GM18519 (cell line): ENCODE data around the gene BCKDHB.
A peak's percentile ranks its signal among the peaks of the same experiment; 100 is the strongest.
"Not testable (repeated sequence)": the region's sequence is repeated elsewhere in the genome, so short reads cannot be mapped to it uniquely, and the experiment has no call there.

Source experiments
- ATAC-seq: cut with Tn5 transposase; IDR thresholded peaks from one replicate; pipeline ENCODE4 v1.9.1; 2021; ENCODE audit warnings: mild to moderate bottlenecking, moderate library complexity; ENCODE audit not compliant: unreplicated experiment, low FRiP score

Gene BCKDHB

GRCh38 chr6:80106418-80107235 is at the start of gene BCKDHB:
BCKDHB (plus strand) TSS chr6:80106671; CDS start chr6:80106694, 23 bp downstream.
- peak; percentile 97 for ATAC-seq

DNA sequence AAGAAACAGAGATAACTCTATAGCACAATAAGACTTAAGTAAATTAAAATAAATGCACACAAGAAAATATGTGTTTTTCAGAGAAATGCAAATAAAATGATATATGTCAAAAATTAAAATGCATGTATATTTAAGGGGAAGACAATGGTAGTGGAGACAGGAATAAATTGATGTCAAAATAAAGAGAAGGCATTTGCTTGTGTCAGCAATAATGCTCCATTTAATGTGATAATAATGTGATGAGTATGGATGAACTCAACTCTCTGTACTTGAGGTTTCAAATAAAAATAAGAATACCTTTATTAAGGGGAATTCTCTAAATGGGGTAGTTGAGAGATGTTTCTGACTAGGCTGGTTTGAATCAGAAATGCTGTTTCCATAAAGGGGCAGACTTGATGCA is 45.7 kb upstream of the BCKDHB start:
- ATAC-seq = no peak

- not testable (repeated sequence) for ATAC-seq
Observed at GRCh38 chr6:80068146-80068545, 38.3 kb upstream of the BCKDHB start.

GRCh38 chr6:80070431-80070830 is 36.0 kb upstream of the BCKDHB start:
- not testable (repeated sequence) for ATAC-seq

- ATAC-seq = no peak
Observed at GRCh38 chr6:80077067-80077466, 29.4 kb upstream of the BCKDHB start.

DNA sequence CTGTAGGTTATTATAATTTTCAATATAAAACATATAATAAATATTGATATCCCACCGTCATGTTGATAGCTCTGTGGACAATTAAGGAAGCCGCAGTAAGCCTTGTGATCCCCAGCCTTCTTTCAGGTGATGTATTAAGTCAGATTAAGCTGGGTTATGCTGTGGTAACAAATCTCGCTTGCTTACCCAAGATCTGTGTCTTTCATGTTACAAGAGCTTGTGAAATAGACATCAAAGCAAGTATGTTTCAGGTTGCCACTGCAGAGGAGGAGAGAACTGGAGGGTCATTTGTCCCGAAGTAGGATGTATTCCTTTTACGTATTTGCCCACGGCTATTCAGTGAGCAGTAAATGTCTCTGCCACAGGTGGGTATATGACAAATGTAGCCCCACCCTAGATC is 17.8 kb upstream of the BCKDHB start:
- ATAC-seq = no peak

DNA sequence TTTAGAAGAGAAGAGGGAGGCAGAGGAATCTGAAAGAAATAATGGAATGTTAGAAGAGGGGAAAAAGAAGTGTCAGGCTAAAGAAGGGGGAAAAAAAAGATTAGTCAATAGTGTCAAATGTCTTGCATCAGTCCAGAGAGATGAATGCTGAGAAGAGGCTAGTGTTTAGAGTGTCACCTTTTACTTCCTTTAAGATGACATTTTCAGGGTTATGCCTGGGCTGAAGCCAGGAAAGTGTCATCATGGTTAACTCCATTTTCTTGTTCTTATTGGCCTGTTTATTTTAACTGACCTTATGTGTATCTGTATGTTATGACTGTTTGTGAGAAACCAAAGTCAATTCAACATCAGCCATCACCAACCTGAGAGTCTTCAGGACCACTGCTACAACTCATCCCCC is 15.0 kb upstream of the BCKDHB start:
- ATAC-seq = no peak

GRCh38 chr6:80094017-80094416 is 12.5 kb upstream of the BCKDHB start:
- no peak for ATAC-seq

GRCh38 chr6:80095600-80095999 is 10.9 kb upstream of the BCKDHB start:
- no peak for ATAC-seq

DNA sequence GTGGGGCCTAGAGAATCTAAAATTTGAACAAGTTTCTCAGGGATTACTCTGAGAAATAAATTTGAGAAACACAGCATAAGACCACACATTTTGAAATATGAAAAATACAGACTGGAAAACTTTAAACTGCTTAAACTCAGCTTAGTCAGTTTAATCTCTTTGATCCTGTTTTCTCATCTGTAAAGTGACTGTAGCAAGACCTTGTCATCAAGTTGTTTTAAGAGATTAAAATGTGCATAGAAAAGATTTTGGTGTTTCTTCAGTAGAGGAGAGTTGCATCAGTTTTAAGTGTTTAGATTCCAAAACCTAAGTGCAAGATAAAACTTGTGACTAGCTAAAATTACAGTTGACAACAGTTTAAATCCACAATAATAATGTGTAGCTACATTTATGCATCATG is 8.1 kb upstream of the BCKDHB start:
- ATAC-seq = no peak

DNA sequence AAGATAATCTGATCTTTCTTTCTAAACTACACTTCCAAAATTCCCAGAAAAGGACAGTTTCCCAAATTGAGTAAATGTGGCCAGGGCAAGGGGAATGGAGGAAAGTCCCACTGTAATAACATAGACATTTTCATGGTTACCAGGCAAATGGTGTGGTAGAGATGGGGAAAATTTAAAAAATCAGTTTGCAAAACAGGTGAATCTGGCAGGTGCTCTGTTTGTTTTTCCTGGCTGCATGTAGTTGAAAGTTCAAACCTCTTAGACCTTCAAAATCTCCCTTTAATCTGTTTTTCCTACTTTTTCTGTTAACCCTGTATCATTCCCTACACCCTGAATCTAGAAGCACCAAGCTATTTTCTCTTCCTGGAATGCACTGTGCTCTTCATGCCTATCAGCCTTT is 2.0 kb upstream of the BCKDHB start:
- no peak for ATAC-seq

DNA sequence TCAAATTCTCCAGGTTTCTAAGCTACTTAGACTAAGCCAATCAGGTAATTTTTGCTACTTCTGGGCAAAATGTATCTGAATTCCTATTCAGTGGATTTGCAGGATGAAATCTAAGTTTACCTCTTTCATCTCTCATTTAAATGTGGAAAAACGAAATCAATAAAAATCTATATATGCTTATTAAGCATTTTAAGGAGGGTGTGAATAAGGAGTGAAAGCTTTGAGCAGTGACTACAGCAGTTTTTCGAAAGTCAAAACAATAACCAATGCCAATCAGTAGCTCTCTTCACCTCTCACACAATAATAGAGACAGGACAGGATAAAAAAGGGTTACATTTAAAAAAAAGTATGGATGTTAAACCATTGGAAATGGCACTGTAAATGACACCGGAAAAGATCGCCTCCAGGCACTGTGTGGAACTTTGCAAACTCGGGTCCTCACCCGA is 476 bp upstream of the BCKDHB start:
- peak; percentile 8 for ATAC-seq

GRCh38 chr6:80122576-80122975 is 16.1 kb downstream of the BCKDHB start:
- not testable (repeated sequence) for ATAC-seq

DNA sequence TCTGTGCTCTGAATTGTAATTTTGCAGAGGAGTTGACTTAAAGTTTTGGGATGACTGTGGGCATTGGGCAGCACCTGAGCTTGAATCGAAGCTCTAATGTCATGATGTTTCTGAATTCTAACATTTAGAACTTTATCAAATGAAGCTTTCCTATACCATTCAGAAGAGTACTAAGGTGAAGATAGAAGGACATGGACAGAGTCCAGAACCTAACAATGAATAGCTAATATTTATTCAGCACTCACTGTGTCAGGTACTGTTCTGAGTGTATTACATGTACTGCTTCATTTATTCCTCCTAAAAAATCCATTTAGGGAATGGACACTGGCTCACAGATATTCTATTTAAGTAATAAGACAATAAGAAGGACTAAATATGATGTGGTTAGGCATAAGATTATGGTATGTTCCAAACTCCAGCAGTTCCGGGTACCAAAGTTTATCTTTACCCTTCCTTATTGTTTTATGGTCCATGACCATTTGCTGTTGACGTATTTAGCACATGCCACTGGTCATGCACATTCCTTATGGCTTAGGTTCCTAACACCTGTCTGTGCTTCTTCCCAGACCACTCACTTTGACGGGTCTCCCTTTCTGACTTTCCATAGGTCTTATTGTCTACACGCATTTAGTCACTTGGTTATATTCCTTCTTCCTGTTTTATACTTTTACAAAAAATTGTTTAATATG is 20.3 kb downstream of the BCKDHB start:
- ATAC-seq = no peak

DNA sequence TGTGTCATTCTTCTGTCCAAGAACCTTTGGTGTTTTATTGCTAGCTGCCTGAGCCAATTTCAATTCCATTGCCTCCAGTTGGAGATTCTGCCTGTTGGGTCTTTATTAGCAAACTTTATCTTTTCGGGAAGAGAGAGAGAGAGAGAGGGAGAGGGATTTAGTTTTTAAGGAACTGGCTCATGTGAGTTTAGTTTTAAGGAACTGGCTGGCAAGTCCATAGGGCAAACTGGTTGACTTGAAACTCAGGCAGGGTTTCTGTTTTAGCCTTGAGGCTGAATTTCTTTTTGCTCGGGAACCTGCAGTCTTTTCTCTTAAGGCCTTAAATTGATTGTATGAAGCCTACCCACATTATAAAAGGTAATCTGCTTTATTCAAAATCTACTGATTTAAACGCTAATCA is 23.0 kb downstream of the BCKDHB start:
- no peak for ATAC-seq

DNA sequence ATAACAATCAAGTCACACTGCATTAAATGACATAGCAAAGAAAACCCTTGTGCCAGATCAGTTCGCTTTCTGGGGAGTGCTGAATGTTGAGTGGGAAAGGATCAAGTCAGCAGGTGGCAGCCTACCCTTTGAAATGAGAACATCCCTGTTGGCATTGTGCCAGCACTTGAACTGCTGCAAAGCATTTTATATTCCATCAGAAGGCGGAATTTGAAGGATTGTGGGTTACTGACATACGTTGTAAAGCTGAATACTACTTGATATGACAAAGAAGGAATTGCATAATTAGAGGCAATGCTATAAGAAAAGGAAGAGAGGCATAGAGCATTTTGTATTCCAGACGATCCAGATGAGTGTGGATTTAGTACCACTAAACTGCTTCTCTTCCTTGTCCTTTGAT is 26.5 kb downstream of the BCKDHB start:
- ATAC-seq = no peak

- ATAC-seq = no peak
Observed at GRCh38 chr6:80134065-80134464, 27.6 kb downstream of the BCKDHB start.

GRCh38 chr6:80142586-80142985 is 36.1 kb downstream of the BCKDHB start:
- no peak for ATAC-seq

DNA sequence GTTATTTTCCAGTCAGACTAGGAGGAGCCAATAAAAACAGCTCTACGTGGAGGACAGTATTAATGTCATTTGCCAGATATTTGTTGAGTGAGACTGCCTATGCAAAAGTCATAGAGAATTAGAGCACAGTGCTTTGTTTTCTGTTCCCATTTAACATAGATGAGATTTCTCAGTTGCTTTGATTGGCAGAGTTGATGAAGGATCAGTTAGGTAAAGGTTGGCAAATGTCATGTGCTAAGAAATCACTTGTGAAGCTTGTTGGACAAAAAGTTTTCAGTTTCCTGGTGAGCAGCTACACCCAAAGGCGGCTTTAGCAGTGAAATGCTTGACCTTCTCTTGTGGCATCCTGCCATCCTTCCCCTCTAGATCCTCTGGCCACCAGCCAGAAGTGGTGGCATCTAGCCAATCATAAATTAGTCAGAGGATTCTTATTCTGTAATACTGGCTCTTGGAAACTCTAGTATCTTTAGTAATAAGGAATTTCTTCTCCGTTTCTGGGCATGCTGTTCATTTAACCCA is 37.0 kb downstream of the BCKDHB start:
- ATAC-seq = no peak

GRCh38 chr6:80144753-80145315 is 38.4 kb downstream of the BCKDHB start:
- no peak for ATAC-seq

DNA sequence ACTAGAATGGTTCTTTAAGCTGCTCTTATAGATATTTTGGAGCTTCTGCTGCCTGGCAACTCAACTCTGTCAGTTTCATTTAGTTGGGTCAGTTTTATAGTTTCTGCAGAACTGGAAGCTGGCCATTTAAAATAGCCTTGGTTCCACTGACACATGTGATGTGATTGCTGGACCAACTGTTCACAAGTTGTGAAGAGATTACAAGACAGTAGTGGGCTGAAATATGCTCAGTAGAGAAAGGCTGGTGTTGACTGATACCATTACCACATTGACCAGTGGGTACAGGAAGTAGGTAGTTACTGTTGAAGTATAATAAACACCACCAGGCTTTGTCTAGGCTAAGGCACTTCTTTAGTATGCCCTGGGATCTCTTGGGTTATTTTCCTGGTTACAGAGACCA is 39.0 kb downstream of the BCKDHB start:
- no peak for ATAC-seq
